HuH-7.5 (cell line): ENCODE results near the gene CGB3.
A peak's percentile ranks its signal among the peaks of the same experiment; 100 is the strongest.
"Not testable (repeated sequence)": the region's sequence is repeated elsewhere in the genome, so short reads cannot be mapped to it uniquely, and the experiment has no call there.

Experiments
- DNase-seq: peaks from one replicate; pipeline ENCODE4 v3.0.0; 2011; ENCODE audit warnings: low spot score

CGB3 gene

DNA sequence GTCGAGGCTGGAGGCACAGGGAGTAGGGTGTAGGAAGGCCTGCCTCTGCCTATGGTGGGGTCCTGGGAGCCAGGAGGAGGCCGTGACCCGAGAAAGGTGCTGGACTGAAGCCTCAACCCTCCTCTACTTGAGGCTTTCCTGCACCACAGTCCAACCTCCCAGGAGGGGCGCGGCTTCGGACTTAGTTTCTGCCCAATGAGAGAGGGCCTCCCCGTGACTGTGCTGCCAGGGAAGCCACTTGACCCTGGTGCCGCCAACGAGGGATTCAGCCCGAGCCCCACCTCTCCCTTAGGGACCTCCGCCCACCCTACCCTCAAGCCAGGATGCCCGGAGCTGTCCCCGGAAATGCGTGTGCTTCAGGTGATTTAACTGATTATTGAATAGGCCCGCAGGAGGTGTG is at the start of gene CGB3:
TSS of gene CGB3 (minus strand) at position 101 of the 400 bp plus-strand sequence. CDS start 362 bp downstream, outside the sequence.
- DNase-seq, result not testable (repeated sequence)

- DNase-seq, result no peak
These were observed 47.9 kb upstream of the CGB3 start for GRCh38 chr19:49071860-49072547.

DNA sequence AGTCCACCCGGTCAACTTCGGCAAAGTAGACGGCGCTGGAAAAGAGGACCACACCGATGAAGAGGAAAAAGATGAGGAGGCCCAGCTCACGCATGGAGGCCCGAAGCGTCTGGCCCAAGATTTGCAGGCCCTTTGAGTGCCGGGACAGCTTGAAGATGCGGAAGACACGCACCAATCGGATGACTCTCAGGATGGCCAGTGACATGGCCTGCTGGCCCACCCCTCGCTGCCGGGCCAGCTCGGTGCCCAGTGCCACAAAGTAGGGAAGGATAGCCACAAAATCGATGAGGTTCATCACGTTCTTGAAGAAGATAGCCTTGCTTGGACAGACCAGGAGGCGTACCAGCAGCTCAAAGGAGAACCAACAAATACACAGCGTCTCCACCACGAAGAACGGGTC is 46.3 kb upstream of the CGB3 start:
- no peak for DNase-seq

- DNase-seq, result no peak
These were observed 44.9 kb upstream of the CGB3 start for GRCh38 chr19:49069026-49069425.

DNA sequence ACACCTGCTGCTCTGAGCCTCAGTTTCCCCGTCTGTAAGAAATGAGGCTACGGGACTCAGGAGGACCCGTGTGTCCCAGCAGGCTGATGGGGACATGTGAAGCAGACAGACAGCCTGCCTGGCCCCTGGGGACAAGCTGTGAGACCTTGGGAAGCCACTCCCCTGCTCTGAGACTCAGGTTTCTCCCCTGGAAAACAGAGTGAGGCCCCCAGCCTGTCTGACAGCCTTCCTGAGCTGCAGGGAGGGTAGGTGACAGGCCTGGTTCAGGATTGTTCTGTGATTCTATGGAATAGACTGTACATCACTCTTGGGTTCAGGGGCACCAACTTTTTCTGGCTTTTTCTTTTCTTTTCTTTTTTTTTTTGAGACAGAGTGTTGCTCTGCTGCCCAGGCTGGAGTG is 43.4 kb upstream of the CGB3 start:
- no peak for DNase-seq

GRCh38 chr19:49065905-49066512 is 41.9 kb upstream of the CGB3 start:
- no peak for DNase-seq

GRCh38 chr19:49064768-49065611 is 40.9 kb upstream of the CGB3 start, which contains the start of gene NTF4:
NTF4 (minus strand) TSS chr19:49064818; CDS start chr19:49061997, 2,821 bp downstream.
- peak; percentile 79 for DNase-seq

DNA sequence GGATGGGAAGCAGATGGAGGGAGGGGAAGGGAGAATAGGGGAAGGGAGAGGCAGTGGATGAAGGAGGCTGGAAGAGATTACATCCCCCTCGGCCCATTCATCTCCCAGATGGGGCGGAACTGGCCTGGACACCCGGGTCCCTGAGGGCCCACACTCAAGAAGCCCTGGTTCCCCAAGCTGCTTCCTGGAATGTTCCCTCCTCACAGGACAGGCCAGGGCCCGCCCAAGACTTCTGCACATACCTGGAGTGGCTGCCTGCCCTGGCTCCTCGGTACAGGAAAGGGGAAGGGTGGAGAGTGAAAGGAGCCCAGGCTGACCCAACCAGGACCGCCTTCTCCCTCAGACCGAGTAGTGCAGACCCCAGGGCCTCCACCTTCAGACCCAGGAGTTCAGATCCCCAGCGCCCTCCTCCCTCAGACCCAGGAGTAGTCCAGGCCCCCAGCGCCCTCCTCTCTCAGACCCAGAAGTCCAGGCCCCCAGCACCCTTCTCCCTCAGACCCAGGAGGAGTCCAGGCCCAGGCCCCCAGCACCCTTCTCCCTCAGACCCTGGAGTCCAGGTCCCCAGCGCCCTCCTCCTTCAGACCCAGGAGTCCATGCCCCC is 40.0 kb upstream of the CGB3 start:
- no peak for DNase-seq

GRCh38 chr19:49061445-49061844 is 37.3 kb upstream of the CGB3 start:
- DNase-seq, result no peak

GRCh38 chr19:49061000-49061399 is 36.9 kb upstream of the CGB3 start:
- DNase-seq, result no peak

- no peak for DNase-seq
These were observed 34.9 kb upstream of the CGB3 start for GRCh38 chr19:49059053-49059452.

DNA sequence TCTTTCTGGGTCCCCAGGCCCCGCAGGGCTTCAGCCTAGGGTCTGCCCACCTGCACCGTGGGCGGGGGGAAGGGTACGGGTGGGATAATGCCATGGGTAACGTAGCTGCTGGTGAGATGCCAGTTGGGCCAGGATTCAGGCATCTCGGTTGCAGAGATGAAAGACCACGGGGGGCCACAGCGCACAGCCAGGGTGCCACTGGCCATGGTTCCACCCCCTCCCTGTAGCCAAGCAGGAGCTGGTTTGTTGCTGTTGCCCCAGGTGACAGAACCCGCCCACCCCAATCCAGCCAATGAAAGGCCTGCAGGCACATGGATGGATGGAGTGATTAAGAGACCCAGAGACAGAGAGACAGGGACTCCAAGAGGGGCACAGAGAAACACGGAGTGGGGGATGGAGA is 34.4 kb upstream of the CGB3 start:
- DNase-seq, result no peak

DNA sequence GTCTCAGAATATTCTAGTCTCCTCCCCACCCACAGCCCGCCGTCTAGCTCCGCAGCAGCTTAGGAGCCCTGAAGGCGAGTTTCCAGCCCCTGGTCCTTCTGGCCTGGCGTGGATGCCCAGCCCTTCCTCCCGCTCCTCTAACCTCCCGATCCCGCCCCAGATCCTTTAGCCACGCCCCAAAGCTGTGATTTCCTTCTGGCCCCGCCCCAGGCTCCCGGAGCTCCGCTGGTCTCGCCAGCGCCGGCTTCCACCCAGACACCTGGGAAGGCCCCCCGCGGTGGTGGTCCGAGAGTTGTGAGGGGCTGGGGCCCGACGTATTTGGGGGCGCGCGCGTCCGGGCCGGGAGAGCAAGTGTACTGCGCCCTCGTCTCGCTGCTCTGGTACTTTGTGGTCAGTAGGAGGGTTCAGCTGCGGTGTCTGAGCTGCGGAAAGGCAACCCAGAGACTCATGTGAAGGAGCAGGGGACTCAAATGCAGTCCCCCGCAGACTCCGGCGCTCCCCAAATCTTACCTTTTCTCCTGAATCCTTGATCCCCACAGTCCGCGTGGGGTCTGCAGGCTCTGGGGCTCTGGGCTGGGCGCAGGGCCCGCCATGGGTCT is 33.6 kb upstream of the CGB3 start, which contains the start of gene CGB7:
TSS of gene CGB7 (minus strand) at position 114 of the 599 bp plus-strand sequence. CDS start 2,374 bp downstream, outside the sequence.
- DNase-seq, result peak; percentile 89

GRCh38 chr19:49056902-49057596 is 32.9 kb upstream of the CGB3 start:
- not testable (repeated sequence) for DNase-seq

DNA sequence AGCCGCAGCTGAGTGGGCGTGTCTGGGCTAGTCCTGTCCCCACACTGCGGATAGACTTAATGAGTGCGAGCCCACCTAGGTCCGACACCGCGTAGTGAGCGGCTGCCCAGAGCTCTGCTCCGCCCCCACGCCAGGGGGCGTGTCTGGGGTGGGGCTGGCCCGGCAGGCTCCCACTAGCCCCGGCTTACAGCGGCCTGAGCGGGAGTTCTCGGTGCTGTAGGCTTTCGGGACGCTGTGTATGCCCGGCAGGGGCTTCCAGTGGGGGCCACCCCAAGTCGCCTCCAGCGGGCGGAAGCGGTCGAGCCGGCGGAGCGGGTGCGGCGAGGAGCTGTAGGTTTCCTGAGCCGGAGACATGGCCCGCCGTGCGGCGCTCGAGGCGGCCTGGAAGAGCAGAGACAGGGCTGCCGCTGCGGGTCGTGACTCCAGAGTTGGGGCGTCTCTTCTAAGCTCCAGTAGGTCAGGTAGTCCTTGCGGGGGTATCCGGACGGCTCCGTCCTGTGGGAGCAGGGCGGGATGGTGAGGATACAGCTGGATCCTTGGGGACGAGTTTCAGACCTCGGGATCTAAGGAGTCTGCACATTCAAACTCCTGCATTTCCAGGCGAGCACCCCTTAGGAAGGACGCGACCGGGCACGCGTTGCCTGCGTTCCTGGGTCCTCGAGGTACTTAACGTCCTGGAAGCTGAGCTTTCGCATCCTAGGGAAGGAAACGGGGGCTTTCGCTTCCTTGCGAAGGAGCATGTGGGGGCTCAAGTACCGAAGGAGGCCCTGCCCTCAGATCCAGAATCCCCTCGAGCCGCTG is 32.2 kb upstream of the CGB3 start:
- peak; percentile 96 for DNase-seq

DNA sequence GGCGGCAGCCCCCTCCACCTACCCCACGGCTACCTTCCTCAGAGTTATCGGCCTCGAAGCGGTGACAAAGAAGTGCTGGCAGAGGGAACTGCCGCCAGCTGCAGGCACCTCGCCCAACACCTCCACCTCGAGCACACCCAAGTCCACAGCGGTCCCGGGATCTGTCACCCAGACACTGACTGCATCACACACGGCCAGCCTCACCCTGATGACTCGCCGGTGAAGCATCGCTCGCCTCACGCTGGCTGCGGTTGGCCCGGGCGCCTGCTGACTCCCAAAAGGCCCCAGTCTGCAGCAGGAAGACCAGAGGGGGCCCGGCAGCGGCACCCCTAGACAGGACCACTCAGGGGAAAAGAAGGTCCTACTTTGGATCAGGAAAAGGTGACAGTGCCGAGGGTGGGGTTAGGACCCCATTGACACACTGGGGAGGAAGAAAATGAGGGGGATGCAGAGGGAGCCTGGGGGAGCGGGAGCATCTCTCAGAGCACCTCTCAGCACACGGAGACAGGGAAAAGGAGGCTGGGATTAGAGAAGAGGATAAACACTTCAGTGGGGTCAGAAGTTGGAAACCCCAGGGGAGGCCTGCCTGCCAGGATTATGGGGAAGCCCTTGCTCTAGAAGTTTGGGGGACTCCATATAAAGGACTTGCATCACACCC is 26.4 kb upstream of the CGB3 start:
- DNase-seq, result not testable (repeated sequence)

DNA sequence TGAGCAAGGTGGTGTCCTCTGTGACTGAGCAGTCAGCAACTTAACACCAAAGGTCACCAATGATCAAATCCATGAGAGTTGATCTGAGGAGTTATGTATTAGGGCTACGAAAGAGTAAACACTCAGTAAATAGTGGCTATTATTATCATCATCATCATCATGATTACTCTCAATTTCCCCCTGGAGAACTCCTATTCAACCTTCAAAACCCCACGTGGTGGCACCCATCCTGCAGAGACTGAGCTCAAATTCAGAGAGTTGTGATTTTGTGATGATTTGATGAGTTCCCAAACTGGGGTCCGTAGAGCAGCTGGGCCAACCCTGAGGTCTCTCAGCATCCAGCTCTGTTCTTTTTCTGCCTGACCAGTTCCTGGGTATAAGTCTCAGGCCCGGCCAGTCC is 25.7 kb upstream of the CGB3 start:
- DNase-seq, result not testable (repeated sequence)

- DNase-seq, result not testable (repeated sequence)
These were observed 24.9 kb upstream of the CGB3 start, which contains the start of gene CGB8 for GRCh38 chr19:49049011-49049410. CGB8 (minus strand) TSS chr19:49049111; CDS start chr19:49048739, 372 bp downstream.

GRCh38 chr19:49043548-49043947 is 19.4 kb upstream of the CGB3 start, which contains the start of gene CGB5:
CGB5 (plus strand) TSS chr19:49043848; CDS start chr19:49044210, 362 bp downstream.
- not testable (repeated sequence) for DNase-seq
